Endothelial cell of umbilical vein (primary cell): ENCODE data around the gene TBPL1.

ENCODE experiments used
- POLR2A ChIP-seq: IDR thresholded peaks from 2 replicates; pipeline ENCODE4 v1.6.1; 2012; ENCODE audit warnings: low read depth, mild to moderate bottlenecking, control low read depth, low read length
- POLR2AphosphoS5 ChIP-seq: IDR thresholded peaks from 2 replicates; pipeline ENCODE4 v1.6.1; 2012; ENCODE audit warnings: low read depth, mild to moderate bottlenecking, control low read depth, low read length, moderate library complexity; ENCODE audit not compliant: insufficient read depth
- TF ChIP-seq, protein P1 (sequence below), 2 donors: IDR thresholded peaks; 1 replicate in 1 of 2; 2 replicates in 1 of 2; pipeline ENCODE4 v1.5.1; 2011; ENCODE audit warnings: low read length in 2 of 2, mild to moderate bottlenecking in 2 of 2, moderate library complexity in 2 of 2, control low read depth in 1 of 2, inconsistent platforms in 1 of 2, low read depth in 1 of 2; ENCODE audit not compliant: insufficient read depth in 1 of 2; ENCODE audit errors: extremely low read depth in 1 of 2

DNA sequence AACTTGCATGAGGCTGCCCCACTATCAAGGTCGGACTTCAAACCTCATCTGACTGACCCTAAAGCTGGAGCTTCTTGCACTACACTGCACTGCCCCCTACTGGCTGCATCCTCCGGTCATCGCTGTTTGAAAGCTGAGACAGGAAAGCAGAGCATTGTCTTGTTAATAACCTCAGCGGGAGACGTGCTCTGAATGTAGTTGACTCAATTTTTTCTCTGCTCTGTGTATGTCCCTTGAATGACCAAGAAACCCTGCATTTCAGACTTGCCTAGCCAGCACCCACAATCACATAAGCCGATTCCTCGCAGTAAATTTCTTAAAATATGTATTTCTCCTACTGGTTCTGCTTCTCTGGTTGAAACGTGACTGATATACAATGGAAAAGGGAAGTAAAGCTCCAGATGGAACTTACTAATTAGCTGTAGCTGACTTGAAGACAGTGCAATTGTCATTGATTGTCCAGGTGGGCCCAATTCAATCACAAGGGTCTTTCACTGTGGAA lies 36.3 kb upstream of the TBPL1 start:
- TF ChIP-seq POLR2AphosphoS5 (no peak), POLR2A (no peak)
- TF ChIP-seq, protein P1, sequence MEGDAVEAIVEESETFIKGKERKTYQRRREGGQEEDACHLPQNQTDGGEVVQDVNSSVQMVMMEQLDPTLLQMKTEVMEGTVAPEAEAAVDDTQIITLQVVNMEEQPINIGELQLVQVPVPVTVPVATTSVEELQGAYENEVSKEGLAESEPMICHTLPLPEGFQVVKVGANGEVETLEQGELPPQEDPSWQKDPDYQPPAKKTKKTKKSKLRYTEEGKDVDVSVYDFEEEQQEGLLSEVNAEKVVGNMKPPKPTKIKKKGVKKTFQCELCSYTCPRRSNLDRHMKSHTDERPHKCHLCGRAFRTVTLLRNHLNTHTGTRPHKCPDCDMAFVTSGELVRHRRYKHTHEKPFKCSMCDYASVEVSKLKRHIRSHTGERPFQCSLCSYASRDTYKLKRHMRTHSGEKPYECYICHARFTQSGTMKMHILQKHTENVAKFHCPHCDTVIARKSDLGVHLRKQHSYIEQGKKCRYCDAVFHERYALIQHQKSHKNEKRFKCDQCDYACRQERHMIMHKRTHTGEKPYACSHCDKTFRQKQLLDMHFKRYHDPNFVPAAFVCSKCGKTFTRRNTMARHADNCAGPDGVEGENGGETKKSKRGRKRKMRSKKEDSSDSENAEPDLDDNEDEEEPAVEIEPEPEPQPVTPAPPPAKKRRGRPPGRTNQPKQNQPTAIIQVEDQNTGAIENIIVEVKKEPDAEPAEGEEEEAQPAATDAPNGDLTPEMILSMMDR (IDR thresholded peaks at IDR 0.05; ENCODE audit: extremely low read depth in 1 of 2, insufficient read depth in 1 of 2, low read depth in 1 of 2, low read length in 2 of 2) = peak; percentile 89 to 90
